Stimulated activated naive CD4-positive, alpha-beta T cell (primary cell): ENCODE data around the gene NTF3.

Source experiments
- DNase-seq, 6 experiments: peaks; one replicate each; lab custom pipeline; 2025; lab: John Stamatoyannopoulos, UW

Gene NTF3

GRCh38 chr12:5430641-5431603 lies 986 bp upstream of the NTF3 start:
- DNase-seq = no peak

GRCh38 chr12:5433081-5433844 lies 1.4 kb downstream of the NTF3 start:
- no peak for DNase-seq

GRCh38 chr12:5433845-5434646 lies 2.1 kb downstream of the NTF3 start:
- DNase-seq = no peak

GRCh38 chr12:5434647-5435560 lies 3.0 kb downstream of the NTF3 start:
- DNase-seq = no peak

- no peak for DNase-seq
Observed at GRCh38 chr12:5437182-5437583, 5.3 kb downstream of the NTF3 start.

GRCh38 chr12:5437589-5437988 lies 5.7 kb downstream of the NTF3 start:
- DNase-seq = no peak

- DNase-seq = no peak
Observed at GRCh38 chr12:5438671-5439200, 6.8 kb downstream of the NTF3 start.

- no peak for DNase-seq
Observed at GRCh38 chr12:5439371-5439771, 7.5 kb downstream of the NTF3 start.

GRCh38 chr12:5439788-5440300 lies 7.9 kb downstream of the NTF3 start:
- DNase-seq = no peak

GRCh38 chr12:5440978-5441377 lies 9.1 kb downstream of the NTF3 start:
- no peak for DNase-seq

GRCh38 chr12:5441497-5442236 lies 9.8 kb downstream of the NTF3 start:
- no peak for DNase-seq

- no peak for DNase-seq
Observed at GRCh38 chr12:5442251-5443006, 10.5 kb downstream of the NTF3 start.

GRCh38 chr12:5444520-5444919 lies 12.6 kb downstream of the NTF3 start:
- no peak for DNase-seq

- DNase-seq = no peak
Observed at GRCh38 chr12:5447320-5447719, 15.4 kb downstream of the NTF3 start.

GRCh38 chr12:5451251-5451650 lies 19.3 kb downstream of the NTF3 start:
- DNase-seq = no peak

- no peak for DNase-seq
Observed at GRCh38 chr12:5452569-5452968, 20.7 kb downstream of the NTF3 start.

- DNase-seq = no peak
Observed at GRCh38 chr12:5453466-5453865, 21.6 kb downstream of the NTF3 start.

GRCh38 chr12:5455045-5455444 lies 23.1 kb downstream of the NTF3 start:
- DNase-seq = no peak

GRCh38 chr12:5456030-5456429 lies 24.1 kb downstream of the NTF3 start:
- DNase-seq = no peak
